ENCODE results near the gene KHNYN.

KHNYN gene

DNA sequence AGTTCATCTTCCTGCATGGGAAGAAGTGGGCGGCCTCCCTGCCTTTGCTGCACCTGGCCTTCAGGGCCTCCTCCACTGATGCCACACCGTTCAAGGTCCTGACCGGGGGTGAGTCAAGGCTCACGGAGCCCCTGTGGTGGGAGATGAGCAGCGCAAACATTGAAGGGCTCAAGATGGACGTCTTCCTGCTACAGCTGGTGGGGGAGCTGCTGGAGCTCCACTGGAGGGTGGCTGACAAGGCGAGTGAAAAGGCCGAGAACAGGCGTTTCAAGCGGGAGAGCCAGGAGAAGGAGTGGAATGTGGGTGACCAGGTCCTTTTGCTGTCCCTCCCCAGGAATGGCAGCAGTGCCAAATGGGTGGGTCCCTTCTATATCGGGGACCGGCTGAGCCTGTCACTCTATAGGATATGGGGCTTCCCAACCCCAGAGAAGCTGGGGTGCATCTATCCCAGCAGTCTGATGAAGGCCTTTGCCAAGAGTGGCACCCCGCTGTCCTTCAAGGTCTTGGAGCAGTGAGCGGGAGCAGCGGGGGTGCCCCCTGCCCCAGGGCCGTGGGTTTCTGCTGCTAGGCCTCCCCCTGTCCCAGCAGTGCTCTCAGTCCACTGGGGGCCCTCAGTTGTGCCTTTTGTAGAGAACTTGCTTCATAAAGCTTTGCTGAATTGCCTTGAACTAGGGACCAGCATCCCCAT lies 12.7 kb upstream of the KHNYN start:
- TF ChIP-seq, protein P1, sequence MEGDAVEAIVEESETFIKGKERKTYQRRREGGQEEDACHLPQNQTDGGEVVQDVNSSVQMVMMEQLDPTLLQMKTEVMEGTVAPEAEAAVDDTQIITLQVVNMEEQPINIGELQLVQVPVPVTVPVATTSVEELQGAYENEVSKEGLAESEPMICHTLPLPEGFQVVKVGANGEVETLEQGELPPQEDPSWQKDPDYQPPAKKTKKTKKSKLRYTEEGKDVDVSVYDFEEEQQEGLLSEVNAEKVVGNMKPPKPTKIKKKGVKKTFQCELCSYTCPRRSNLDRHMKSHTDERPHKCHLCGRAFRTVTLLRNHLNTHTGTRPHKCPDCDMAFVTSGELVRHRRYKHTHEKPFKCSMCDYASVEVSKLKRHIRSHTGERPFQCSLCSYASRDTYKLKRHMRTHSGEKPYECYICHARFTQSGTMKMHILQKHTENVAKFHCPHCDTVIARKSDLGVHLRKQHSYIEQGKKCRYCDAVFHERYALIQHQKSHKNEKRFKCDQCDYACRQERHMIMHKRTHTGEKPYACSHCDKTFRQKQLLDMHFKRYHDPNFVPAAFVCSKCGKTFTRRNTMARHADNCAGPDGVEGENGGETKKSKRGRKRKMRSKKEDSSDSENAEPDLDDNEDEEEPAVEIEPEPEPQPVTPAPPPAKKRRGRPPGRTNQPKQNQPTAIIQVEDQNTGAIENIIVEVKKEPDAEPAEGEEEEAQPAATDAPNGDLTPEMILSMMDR (IDR thresholded peaks at IDR 0.05; ENCODE audit: control insufficient read depth, extremely low read depth, insufficient read depth): no peak
- no peak overlapping the region for H3K4me3 ChIP-seq (ENCODE audit: low read depth, low read length)
- no peak for DNase-seq (ENCODE audit: low read depth)

DNA sequence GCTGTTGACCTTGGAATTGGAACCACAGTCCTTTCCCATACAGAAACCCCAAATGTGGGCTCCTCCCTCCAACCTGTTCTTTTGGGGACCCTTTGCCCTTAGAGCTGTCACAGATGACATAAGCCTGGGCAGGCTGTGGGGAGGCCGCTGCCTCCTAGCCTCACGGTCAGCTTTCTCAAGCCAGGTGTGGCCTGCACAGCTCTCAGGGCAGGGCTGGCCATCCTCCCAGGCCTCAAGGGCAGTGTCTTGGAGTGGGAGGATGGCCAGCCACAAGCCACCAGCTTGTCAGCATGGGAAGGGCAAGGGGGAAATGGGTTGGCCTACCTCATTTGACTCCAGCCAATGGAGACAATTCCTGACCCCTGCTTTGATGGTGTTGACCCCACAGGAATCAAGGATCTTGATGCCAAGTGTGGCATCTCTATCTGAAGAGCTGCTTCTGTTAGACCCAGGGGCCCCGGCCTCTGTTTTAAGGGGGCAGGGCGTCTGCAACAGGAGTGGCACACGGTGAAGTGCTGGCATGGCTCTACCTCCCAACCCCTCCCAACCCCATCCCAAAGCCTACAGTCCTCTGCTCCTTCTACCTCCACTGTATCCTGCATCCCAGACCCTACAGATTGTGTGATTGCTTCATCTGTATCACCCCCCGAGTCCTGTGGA lies 11.8 kb upstream of the KHNYN start:
- H3K4me3 ChIP-seq (ENCODE audit: low read depth, low read length): no peak overlapping the region
- no peak for DNase-seq (ENCODE audit: low read depth)
- TF ChIP-seq, protein P1 (IDR thresholded peaks at IDR 0.05; ENCODE audit: control insufficient read depth, extremely low read depth, insufficient read depth): no peak

DNA sequence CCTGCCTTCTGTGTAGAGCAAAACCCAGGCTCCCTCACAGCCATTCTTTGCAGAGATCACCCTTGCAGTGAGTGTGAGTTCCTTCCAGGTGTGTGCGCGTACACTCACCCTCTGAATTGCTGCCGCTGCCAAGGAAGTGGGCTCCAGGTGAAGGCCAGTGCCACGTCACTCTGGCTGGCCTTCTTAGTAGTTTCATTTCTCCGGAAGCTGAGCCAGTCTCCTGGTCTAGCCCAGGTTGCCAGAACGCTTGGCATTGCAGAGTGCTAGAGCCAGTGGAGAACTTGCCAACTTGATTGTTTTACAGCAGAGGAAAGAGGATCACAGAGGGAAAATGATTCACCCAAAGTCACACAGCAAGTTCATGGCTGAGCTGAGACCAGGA lies 11.3 kb upstream of the KHNYN start:
- no peak overlapping the region for H3K4me3 ChIP-seq (ENCODE audit: low read depth, low read length)
- DNase-seq (ENCODE audit: low read depth): no peak
- TF ChIP-seq, protein P1 (IDR thresholded peaks at IDR 0.05; ENCODE audit: control insufficient read depth, extremely low read depth, insufficient read depth): no peak

DNA sequence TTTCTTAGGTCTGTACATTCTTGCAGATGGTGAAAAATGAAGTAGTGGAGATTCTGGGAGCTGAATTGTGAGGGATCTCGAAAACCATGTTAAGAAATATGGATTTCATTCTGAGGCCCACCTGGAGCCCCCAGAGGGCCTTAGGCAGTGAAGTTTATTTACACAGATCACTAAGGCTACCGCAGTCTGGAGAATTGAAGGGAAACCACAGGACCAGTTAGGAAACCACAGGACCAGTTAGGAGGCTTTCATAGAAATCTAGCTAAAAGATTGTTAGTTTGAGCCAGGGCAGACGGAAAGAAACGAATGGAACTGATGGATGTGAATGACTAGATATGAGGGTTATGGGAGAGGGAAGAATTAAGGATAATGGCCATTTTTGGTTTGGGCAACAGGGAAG lies 7.5 kb upstream of the KHNYN start:
- TF ChIP-seq, protein P1 (IDR thresholded peaks at IDR 0.05; ENCODE audit: control insufficient read depth, extremely low read depth, insufficient read depth): no peak
- no peak for DNase-seq (ENCODE audit: low read depth)
- no peak overlapping the region for H3K4me3 ChIP-seq (ENCODE audit: low read depth, low read length)

DNA sequence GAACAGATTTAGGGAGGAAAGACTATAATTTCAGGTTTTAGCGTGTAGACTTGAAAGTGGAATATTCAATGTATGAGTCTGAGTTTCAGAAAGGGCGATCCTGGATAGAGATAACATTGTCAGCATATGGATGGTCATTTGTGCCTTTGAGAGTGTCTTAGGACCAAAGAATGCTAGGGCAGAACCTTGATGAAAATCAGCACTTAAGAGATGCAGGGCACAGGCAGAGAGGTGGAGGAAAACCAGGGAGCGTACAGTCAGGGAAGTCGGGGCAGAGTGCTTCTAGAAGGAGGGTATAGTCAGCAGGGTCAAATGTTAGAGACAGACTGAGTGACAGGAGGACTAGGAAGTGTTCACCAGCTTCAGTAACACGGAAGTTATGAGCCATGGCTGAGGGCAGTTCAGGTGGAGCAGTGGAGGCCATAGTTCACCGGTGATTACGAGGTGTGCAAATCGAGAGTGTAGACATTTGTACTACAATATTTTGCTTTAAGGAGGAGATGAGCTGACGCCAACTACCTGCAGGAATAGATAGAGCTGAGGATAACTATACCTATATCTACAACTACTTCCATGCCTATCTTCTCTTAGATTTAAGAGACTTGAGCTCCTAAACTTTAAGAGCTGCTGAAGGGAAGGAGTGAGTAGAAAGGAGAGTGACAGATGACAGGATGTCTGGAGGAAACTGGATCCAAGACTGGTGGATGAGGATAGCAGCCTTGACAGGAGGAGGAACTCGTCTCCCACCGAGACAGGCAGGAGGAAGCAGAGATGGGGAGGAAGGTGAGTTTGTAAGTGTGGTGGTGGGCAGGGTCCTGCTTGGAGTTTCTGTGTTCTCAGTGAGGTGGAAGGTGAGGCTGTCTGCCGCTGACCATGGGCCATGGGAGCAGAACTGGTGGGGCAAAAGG lies 6.8 kb upstream of the KHNYN start:
- H3K4me3 ChIP-seq (ENCODE audit: low read depth, low read length): no peak overlapping the region
- DNase-seq (ENCODE audit: low read depth): no peak
- TF ChIP-seq, protein P1 (IDR thresholded peaks at IDR 0.05; ENCODE audit: control insufficient read depth, extremely low read depth, insufficient read depth): no peak

DNA sequence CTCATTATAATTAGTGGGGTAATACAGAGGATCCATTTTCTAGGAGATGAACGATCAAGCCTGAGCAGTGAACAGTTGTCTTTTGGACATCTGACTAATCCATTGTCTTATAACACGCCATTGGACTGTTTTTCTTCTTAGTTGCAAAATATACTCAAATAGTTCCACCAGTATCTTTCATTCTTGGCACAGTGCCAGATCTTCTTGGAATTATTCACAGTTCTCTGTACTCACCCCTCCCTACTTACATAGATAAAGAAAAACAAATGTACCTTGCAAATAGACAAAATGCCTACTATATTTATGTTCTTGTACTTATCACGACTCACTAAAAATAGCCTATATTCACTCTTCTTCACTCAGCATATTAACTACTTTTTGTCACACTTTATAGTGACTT lies 4.0 kb upstream of the KHNYN start:
- no peak for DNase-seq (ENCODE audit: low read depth)
- TF ChIP-seq, protein P1 (IDR thresholded peaks at IDR 0.05; ENCODE audit: control insufficient read depth, extremely low read depth, insufficient read depth): no peak
- no peak overlapping the region for H3K4me3 ChIP-seq (ENCODE audit: low read depth, low read length)
